ENCODE data around the gene CDK6.

CDK6 gene

DNA sequence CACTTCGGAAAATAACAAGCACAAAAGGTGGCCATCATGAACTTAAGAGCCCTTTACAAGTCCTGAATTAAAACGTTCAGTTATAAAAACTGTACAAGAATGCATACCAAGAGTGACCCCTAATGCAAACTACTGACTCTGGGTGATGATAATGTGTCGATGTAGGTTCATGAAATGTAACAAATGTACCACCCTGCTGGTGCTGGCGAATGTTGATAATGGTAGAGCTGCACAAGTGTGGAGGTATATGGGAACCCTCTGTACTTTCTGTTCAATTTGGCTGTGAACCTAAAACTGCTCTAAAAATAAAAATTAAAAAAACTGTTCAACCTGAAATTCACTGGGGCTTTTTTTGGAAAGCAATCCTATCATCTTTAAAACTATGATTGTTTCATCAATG is 249.5 kb downstream of the CDK6 start:
- TF ChIP-seq, protein P1, sequence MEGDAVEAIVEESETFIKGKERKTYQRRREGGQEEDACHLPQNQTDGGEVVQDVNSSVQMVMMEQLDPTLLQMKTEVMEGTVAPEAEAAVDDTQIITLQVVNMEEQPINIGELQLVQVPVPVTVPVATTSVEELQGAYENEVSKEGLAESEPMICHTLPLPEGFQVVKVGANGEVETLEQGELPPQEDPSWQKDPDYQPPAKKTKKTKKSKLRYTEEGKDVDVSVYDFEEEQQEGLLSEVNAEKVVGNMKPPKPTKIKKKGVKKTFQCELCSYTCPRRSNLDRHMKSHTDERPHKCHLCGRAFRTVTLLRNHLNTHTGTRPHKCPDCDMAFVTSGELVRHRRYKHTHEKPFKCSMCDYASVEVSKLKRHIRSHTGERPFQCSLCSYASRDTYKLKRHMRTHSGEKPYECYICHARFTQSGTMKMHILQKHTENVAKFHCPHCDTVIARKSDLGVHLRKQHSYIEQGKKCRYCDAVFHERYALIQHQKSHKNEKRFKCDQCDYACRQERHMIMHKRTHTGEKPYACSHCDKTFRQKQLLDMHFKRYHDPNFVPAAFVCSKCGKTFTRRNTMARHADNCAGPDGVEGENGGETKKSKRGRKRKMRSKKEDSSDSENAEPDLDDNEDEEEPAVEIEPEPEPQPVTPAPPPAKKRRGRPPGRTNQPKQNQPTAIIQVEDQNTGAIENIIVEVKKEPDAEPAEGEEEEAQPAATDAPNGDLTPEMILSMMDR (IDR thresholded peaks at IDR 0.05) = no peak

DNA sequence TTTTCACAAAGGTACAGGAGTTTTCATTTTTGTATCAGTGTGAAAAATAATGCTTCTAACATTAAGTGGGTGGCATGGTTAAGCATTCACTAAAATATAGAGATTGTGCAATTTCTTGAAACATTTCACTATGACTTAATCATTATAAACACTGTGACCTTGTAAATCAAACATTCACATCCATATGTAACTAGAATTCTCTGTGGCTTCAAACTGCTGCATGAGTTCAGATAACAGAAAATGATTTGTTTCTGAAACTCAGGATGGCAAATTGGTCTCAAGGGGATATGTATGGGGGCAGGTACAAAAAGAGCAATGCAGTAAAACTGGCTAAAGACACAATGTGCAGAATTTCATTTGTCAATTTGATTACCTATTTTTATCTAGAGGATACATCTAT is 250.0 kb downstream of the CDK6 start:
- TF ChIP-seq, protein P1 (IDR thresholded peaks at IDR 0.05) = no peak

DNA sequence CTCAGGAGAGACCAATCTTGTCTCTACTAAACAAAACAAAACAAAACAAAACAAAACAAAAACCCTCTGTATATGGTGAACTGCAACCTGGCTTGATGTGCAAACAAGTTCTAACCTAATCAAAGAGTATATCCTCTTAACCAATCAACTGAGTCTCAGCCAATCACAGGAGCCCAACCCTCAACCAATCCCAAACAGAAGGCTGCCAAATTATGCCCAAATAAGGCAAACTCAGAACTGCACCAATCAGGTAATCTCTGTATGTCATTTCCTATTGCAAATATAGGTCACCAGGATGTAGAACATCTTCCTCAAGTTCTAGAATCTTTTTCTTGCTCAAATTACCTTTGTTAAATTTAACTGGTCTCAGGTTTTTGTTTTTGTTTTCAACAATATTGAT is 251.4 kb downstream of the CDK6 start:
- TF ChIP-seq, protein P1 (IDR thresholded peaks at IDR 0.05) = no peak

DNA sequence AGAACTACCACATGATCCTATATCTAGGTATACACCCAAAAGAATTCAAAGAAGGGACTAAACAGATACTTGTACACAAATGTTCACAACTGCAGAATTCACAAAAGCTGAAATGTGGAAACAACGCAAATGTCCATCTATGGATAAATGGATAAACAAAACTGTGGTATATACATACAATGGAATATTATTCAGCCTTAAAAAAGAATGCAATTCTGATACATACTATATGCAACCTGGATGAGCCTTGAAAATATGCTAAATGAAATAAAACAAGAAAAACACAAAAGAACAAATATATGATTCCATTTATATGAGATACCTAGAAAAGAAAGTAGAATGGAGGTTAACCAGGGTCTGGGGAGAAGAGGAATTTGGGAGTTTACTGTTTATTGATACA is 253.4 kb downstream of the CDK6 start:
- TF ChIP-seq, protein P1 (IDR thresholded peaks at IDR 0.05) = no peak

DNA sequence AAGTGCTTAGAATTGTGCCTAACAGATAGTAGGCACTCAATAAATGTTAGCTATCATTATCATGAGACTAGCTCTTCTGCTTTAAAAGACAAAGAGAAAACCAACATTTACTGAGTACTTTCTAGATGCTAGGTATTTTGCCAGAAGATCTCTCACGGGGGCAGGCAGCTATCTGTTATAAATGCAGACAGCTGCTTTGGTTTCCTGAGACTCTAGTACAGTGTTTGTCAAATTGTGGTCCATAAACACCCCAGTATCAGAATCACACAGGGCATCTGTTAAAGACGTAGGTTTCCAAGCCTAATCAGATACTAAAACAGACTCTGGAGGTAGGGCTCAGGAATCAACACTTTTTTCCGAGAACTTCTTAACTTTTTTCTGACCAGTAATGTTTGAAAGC is 260.1 kb downstream of the CDK6 start:
- TF ChIP-seq, protein P1 (IDR thresholded peaks at IDR 0.05) = no peak

DNA sequence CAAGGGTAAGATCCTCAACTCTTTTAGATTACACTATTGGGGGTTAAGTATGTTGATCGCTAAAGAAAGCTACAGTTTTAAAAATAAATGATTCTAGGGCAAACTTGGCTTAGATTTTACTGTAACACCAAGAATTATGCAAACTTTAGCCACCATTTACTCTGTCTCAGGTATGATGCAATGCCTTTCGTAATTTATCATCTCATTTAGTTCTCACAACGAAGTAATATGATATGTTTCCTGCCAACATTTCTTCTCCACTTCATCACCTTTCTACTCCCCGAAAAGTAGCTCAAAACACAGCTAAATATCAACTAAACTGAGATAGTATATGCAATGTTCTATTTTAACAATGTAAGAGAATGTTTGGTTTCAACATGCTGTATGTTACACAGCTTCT is 267.2 kb downstream of the CDK6 start:
- TF ChIP-seq, protein P1 (IDR thresholded peaks at IDR 0.05) = no peak

DNA sequence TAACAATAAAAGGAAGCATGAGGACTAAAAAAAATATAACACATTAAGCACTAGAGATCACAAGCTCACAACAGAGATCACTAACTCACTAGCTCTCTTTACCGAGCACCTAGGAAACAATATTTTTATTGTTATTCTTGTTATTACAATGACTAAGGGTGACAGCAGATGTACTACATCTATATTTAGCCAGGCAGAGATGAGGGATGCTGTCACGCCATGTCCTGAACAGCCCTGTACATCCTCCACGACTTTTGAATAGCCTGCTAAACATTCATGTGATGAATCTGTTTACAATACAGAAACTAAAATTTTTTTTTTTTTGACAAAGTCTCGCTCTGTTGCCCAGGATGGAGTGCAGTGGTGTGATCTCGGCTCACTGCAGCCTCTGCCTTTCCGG is 268.9 kb downstream of the CDK6 start:
- TF ChIP-seq, protein P1 (IDR thresholded peaks at IDR 0.05) = no peak

DNA sequence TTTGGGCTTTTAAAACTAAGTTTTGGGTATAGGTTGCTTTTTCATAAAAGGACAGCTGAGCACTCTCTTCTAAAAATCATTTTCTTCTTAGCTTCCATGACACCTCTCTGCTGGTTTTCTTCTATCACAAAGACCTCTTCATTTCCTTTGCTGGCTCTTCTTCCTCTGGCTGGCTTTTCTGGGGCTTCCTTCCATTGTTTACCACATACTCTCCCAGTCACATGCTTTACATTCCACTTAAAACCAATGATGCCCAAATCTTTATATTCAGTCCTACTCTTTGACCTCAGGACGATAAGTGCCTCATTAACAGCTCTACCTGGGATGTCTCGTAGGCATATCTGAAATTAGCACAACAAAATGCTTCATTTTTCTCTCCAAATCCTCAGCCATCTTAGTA is 273.0 kb downstream of the CDK6 start:
- TF ChIP-seq, protein P1 (IDR thresholded peaks at IDR 0.05) = no peak

Data from LNCAP (cell line).